Skeletal muscle cell (primary cell): ENCODE data around the gene ATRNL1.
"Not testable (repeated sequence)": the region's sequence is repeated elsewhere in the genome, so short reads cannot be mapped to it uniquely, and the experiment has no call there.

Experiments used
- DNase-seq: peaks from one replicate; pipeline ENCODE4 v3.0.0-alpha.2; 2010; ENCODE audit warnings: low read depth
- H3K4me3 ChIP-seq: 2 replicates; pipeline ENCODE4 v1.5.1; 2011; ENCODE audit warnings: low read depth, mild to moderate bottlenecking, control low read depth, low read length, moderate library complexity

Gene ATRNL1

DNA sequence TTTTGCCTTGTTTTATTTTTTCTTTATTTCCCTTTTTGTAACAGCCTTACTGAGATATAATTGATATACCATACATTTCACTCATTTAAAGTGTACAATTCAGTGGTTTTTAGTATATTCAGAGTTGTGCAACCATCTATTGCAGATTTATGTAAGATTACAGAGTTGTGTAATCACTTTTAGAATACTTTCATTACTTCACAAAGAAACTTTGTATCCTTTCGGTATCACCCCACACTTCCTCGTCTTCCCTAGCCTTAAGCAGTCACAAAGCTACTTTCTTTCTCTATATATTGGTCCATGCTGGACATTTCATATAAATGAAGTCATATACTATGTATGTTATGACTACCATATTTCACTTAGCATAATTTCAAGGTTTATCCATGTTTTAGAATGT lies 74.6 kb downstream of the ATRNL1 start:
- H3K4me3 ChIP-seq, result no peak overlapping the region
- no peak for DNase-seq

GRCh38 chr10:115171392-115171960 lies 78.3 kb downstream of the ATRNL1 start:
- H3K4me3 ChIP-seq, result no peak overlapping the region
- no peak for DNase-seq

GRCh38 chr10:115173915-115174443 lies 80.8 kb downstream of the ATRNL1 start:
- DNase-seq, result no peak

DNA sequence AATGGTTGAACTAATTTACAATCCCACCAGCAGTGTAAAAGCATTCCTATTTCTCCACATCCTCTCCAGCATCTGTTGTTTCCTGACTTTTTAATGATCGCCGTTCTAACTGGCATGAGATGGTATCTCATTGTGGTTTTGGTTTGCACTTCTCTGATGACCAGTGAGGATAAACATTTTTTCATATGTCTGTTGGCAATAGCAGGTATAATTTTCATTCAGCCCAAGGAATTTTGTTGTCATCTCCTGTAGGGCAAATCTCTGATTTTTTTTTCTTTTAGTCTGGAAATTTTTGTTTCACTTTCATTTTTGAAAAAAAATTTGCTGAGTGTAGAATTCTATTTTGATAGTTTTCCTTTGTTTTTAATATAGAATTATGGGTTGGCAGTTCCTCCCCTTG lies 114.1 kb downstream of the ATRNL1 start:
- not testable (repeated sequence) for DNase-seq, H3K4me3 ChIP-seq

More at GRCh38 chr10:115173915-115174443, 80.8 kb downstream of the ATRNL1 start:
- no peak overlapping the region for H3K4me3 ChIP-seq

DNA sequence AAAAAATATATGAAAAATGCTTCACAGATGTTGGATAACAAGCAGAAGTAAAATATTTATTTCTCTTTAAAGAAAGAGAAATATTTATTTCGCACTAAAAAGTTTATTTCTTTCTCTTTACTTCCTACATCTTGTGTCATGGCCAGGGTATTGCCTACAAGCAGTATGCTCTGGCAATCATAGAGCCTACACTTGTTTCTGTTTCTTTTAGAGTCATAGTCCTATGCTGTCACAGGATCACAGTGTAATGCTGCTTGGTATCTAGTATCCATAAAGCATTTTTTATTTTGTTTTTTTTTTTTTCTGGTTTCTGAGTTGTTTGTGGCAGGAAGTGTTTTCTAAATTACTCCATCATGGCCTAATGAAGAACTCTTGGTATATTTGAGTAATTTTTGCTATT lies 116.0 kb downstream of the ATRNL1 start:
- no peak for DNase-seq

DNA sequence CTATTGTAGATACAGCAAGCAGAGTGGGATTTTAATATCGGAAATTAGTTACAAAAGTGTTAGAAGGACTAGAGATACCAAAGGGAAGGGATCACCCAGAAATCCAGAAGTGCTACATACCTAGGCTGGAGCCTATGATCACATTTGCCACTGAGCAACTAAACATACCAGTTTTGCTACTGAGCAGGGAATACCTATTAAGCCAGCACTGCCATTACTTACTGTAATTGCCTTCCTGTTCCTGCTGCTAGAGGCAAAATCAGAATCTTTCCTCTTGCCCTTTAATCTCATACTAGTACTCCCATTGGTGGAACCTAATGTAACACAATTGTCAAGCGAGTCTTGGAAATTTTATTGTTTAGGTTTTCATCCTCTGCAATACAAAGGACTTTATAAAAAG lies 121.7 kb downstream of the ATRNL1 start:
- no peak for DNase-seq

More for the DNA sequence above, 116.0 kb downstream of the ATRNL1 start:
- no peak overlapping the region for H3K4me3 ChIP-seq

DNA sequence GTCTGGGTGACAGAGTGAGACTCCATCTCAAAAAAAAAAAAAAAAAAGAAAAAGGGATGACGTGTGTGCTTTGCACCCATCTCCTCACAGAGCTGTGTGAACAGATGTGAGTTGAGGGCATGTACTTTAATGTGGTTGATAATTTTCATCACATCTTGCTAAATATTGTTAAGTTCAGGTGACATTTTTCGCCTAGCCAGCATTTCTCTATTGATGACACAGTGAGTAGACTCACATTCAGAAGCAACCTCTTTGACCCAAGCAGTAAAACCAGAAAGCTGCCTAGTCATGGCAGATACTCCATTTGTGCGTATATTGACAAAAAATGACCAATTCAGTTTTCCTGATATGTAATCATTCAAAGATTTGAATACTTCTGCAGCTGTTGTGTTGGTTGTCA lies 126.0 kb downstream of the ATRNL1 start:
- no peak for DNase-seq

More for the DNA sequence above, 121.7 kb downstream of the ATRNL1 start:
- no peak overlapping the region for H3K4me3 ChIP-seq

DNA sequence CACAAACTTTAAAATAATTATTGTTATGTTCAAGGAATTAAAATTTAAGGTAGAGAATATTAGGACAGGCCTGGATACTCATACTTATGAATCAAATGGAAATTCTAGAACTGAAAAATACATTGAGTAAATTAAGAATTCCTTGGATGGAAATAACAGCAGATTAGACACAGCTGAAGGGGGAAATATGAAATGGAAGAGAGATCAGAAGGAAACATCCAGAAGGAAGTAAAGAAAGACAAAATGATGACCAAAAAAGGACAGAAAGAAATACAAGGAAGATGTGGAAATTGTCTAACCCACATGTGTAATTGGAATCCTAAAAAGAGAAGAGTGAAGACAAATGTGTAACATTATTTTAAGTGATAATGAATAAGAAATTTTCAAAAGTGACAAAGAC lies 128.9 kb downstream of the ATRNL1 start:
- DNase-seq, result no peak
- H3K4me3 ChIP-seq, result no peak overlapping the region

More for the DNA sequence above, 126.0 kb downstream of the ATRNL1 start:
- no peak overlapping the region for H3K4me3 ChIP-seq

- no peak overlapping the region for H3K4me3 ChIP-seq
Measured at GRCh38 chr10:115239761-115240160, 146.6 kb downstream of the ATRNL1 start.

GRCh38 chr10:115250784-115251183 lies 157.6 kb downstream of the ATRNL1 start:
- DNase-seq, result no peak
- no peak overlapping the region for H3K4me3 ChIP-seq

More at GRCh38 chr10:115239761-115240160, 146.6 kb downstream of the ATRNL1 start:
- no peak for DNase-seq

DNA sequence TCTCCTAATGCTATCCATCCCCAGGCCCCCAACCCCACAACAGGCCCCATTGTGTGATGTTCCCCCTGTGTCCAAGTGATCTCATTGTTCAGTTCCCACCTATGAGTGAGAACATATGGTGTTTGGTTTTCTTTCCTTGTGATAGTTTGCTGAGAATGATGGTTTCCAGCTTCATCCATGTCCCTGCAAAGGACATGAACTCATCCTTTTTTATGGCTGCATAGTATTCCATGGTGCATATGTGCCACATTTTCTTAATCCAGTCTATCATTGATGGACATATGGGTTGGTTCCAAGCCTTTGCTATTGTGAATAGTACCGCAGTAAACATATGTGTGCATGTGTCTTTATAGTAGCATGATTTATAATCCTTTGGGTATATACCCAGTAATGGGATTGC lies 160.6 kb downstream of the ATRNL1 start:
- not testable (repeated sequence) for DNase-seq, H3K4me3 ChIP-seq

GRCh38 chr10:115272482-115272881 lies 179.3 kb downstream of the ATRNL1 start:
- no peak overlapping the region for H3K4me3 ChIP-seq
- no peak for DNase-seq

DNA sequence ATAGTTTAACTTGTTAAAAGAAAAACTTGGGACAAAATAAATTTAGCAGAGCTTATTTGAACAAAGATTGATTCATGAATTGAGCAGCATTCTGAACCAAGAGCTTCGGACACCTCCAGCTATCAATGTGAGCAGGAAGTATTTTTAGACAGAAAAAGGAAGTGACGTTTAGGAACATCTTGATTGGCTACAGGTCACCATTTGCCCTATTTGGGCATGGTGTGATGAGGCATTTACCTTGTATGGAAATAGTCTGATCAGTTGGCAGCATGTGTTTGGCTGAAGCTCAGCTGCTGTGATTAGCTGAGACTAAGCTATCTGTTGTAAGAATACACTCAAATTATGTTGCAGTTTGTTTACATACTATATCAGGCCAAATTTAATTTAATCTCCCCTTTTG lies 185.1 kb downstream of the ATRNL1 start:
- no peak for DNase-seq
- H3K4me3 ChIP-seq, result no peak overlapping the region

- no peak for DNase-seq
- H3K4me3 ChIP-seq, result no peak overlapping the region
Measured at GRCh38 chr10:115295213-115295805, 202.1 kb downstream of the ATRNL1 start.

DNA sequence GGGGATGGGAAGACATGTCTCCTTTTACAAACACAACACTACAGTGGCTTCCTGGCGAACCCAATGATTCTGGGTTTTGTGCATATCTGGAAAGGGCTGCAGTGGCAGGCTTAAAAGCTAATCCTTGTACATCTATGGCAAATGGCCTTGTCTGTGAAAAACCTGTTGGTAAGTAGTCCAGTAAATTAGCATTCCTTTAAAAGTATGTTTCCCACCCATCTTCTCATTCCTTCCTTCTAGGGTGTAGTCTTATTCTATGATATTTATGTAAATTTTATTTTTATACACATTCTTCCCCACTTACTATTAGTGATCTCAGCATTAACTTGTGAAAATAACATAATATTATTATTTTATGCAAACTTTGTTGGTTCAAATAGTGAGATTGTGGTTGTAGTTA lies 206.9 kb downstream of the ATRNL1 start:
- DNase-seq, result no peak
- H3K4me3 ChIP-seq, result no peak overlapping the region

GRCh38 chr10:115319669-115320068 lies 226.5 kb downstream of the ATRNL1 start:
- not testable (repeated sequence) for H3K4me3 ChIP-seq, DNase-seq

GRCh38 chr10:115321360-115321759 lies 228.2 kb downstream of the ATRNL1 start:
- no peak overlapping the region for H3K4me3 ChIP-seq
- no peak for DNase-seq

DNA sequence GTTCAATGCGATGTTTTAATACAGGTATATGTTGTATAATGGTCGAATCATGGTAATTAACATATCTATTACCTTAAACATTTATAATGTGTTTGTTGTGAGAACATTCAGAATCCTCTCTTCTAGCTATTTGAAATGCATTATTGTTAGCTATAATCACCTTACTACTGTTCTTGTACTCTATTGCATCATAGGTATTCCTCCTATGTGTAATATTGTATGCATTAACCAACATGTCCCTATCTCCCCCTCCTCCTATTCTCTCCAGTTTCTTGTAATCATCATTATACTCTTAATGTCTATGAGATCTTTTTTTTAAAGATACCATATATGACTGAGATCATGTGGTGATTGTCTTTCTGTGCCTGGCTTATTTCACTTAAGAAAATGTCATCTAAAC lies 235.2 kb downstream of the ATRNL1 start:
- no peak for DNase-seq
- no peak overlapping the region for H3K4me3 ChIP-seq

- no peak for DNase-seq
Measured at GRCh38 chr10:115335366-115335765, 242.2 kb downstream of the ATRNL1 start.

GRCh38 chr10:115355162-115355760 lies 262.1 kb downstream of the ATRNL1 start:
- H3K4me3 ChIP-seq, result no peak overlapping the region
- peak; percentile 25 for DNase-seq

More at GRCh38 chr10:115335366-115335765, 242.2 kb downstream of the ATRNL1 start:
- no peak overlapping the region for H3K4me3 ChIP-seq

- DNase-seq, result not testable (repeated sequence)
Measured at GRCh38 chr10:115367920-115368319, 274.8 kb downstream of the ATRNL1 start.

More at GRCh38 chr10:115367920-115368319, 274.8 kb downstream of the ATRNL1 start:
- H3K4me3 ChIP-seq, result not testable (repeated sequence)
